Keratinocyte (primary cell): ENCODE results near the gene STK32B.

Source experiments
- EZH2 ChIP-seq: IDR thresholded peaks from one replicate; pipeline ENCODE4 v1.6.1; 2012; ENCODE audit warnings: inconsistent platforms, mild to moderate bottlenecking, low read length, moderate library complexity
- TF ChIP-seq, protein P1 (sequence below), 3 experiments: IDR thresholded peaks in 1 of 3; conservative IDR thresholded peaks in 1 of 3; optimal IDR thresholded peaks in 1 of 3; 2 replicates in 2 of 3; 3 replicates in 1 of 3; pipeline versions ENCODE3 to v1.5.1; 2011; ENCODE audit warnings: low read length in 3 of 3, mild to moderate bottlenecking in 3 of 3, moderate library complexity in 2 of 3, control low read depth in 1 of 3, inconsistent platforms in 1 of 3; ENCODE audit not compliant: insufficient read depth in 2 of 3; ENCODE audit errors: extremely low read depth in 1 of 3

- TF ChIP-seq, protein P1, sequence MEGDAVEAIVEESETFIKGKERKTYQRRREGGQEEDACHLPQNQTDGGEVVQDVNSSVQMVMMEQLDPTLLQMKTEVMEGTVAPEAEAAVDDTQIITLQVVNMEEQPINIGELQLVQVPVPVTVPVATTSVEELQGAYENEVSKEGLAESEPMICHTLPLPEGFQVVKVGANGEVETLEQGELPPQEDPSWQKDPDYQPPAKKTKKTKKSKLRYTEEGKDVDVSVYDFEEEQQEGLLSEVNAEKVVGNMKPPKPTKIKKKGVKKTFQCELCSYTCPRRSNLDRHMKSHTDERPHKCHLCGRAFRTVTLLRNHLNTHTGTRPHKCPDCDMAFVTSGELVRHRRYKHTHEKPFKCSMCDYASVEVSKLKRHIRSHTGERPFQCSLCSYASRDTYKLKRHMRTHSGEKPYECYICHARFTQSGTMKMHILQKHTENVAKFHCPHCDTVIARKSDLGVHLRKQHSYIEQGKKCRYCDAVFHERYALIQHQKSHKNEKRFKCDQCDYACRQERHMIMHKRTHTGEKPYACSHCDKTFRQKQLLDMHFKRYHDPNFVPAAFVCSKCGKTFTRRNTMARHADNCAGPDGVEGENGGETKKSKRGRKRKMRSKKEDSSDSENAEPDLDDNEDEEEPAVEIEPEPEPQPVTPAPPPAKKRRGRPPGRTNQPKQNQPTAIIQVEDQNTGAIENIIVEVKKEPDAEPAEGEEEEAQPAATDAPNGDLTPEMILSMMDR (optimal IDR thresholded peaks at IDR 0.05 in 1 of 3, IDR thresholded peaks at IDR 0.05 in 1 of 3, conservative IDR thresholded peaks at IDR 0.05 in 1 of 3; ENCODE audit: extremely low read depth in 1 of 3, insufficient read depth in 2 of 3, low read length in 3 of 3), result no peak
- no peak for TF ChIP-seq EZH2
Observed at GRCh38 chr4:5082376-5082775, 31.1 kb downstream of the STK32B start.
